Subcutaneous adipose tissue (tissue), 4 donors: ENCODE results near the gene COL15A1. TPM values are rescaled to one million over a fixed set of nuclear protein-coding genes. Genes with fewer than 3 reads are reported as not detected.

Experiments used
- CTCF ChIP-seq: fragments of 450-650 bp; IDR thresholded peaks from one replicate; pipeline ENCODE4 v1.5.1; 2016; ENCODE audit warnings: low read depth, mild to moderate bottlenecking, control low read depth, antibody characterized with exemption, moderate library complexity
- total RNA-seq, 4 donors: library from RNA; depleted of rRNA; stranded (reverse); fragments of >200 nt; gene quantifications; one replicate each; pipeline ENCODE4 v1.1.0, GENCODE V29; 2016

COL15A1 gene
- total RNA-seq, 4 donors from 2014 or later: 21.2 to 85.5 (median 59.4) TPM

GRCh38 chr9:98966676-98967075, 23.0 kb downstream of the COL15A1 start:
- TF ChIP-seq CTCF: no peak

DNA sequence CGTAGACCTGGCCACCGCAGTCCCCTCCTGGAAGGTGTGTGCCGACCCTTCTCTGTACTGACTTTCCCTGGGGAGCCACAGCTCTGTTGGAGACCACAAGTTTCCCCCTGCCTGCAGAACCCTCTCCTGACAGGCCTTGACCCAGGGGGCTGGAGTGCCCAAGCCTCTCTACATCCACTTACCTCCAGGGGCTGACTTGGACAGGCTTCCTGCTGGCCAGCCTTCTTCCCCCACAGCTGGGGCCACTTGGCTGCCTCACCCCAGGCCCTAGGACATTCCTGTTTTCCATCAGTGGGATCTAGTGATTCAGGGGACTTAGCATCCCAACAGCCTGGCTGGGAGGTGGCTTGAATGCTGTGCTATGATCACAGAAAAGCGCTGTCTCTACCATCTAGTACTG, 23.6 kb downstream of the COL15A1 start:
- TF ChIP-seq CTCF: no peak

- no peak for TF ChIP-seq CTCF
Measured at GRCh38 chr9:98967680-98968079, 24.0 kb downstream of the COL15A1 start.

GRCh38 chr9:98968601-98969337, 25.1 kb downstream of the COL15A1 start:
- no peak for TF ChIP-seq CTCF

- no peak for TF ChIP-seq CTCF
Measured at GRCh38 chr9:98970532-98971041, 26.9 kb downstream of the COL15A1 start.

- no peak for TF ChIP-seq CTCF
Measured at GRCh38 chr9:98971168-98971914, 27.6 kb downstream of the COL15A1 start.

DNA sequence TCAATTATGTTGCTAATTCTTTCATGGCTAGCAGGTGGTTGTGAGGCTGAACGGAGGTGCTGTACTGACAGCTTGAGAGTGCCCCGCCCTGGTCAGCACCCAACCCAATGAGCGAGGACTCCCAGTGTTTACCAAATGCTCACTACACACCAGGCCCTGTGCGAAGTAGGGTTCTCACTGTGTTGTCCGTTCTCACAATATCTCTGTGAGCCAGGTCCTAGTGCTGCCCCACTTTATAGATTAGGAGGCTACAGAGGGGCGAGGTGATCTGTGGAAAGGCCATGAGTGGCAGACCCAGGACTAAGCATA, 28.2 kb downstream of the COL15A1 start:
- no peak for TF ChIP-seq CTCF
